CD4-positive, alpha-beta T cell treated with Interleukin-6 at 100 ng/mL for 8 hours (primary cell): Measurements from ENCODE around the gene GEMIN8.
A peak's percentile ranks its signal among the peaks of the same experiment; 100 is the strongest.

ENCODE experiments used
- DNase-seq: peaks from one replicate; pipeline ENCODE4 v3.0.0-alpha.2; 2020; ENCODE audit warnings: mixed read lengths, low spot score

The GEMIN8 gene, protein sequence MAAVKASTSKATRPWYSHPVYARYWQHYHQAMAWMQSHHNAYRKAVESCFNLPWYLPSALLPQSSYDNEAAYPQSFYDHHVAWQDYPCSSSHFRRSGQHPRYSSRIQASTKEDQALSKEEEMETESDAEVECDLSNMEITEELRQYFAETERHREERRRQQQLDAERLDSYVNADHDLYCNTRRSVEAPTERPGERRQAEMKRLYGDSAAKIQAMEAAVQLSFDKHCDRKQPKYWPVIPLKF

DNA sequence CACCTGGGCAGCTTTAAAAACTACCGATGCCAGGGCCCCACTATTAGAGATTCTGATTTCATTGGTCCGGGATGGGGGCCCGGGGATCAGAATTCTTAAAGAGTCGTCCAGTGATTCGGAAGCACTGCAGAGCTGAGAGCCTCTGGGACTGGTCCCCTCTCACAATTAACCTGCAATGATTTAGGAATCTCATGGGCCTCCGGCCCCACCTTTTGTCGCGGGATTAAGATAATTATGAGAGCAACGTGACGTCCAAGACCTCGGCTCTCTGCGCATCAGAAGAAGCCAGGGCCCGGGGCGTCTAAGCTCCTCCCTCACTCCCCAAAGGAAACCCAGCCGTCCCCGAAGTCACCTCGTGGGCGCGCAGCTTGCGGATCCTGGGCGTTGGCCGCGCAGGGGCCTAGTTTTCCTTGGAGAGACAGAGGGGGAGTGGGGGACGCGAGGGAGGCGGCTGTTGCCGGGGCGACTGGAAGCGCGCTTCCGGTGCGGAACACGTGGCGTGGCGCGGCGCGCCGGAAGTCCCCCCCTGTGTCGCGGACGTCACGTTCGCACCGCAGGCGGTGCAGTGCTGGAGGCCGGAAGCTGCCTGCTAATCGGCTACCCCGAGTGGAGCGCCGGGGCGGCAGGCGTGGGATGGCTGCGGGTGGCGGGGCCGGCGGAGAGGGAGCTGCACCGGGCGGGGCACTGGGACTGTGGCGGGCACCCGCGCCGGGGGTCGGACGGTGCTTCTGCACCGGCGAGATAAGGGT is at the start of gene GEMIN8:
GEMIN8 (minus strand) TSS at position 468 of the 749 bp plus-strand sequence. CDS start 8,414 bp downstream, outside the sequence.
- DNase-seq: peak; percentile 89

DNA sequence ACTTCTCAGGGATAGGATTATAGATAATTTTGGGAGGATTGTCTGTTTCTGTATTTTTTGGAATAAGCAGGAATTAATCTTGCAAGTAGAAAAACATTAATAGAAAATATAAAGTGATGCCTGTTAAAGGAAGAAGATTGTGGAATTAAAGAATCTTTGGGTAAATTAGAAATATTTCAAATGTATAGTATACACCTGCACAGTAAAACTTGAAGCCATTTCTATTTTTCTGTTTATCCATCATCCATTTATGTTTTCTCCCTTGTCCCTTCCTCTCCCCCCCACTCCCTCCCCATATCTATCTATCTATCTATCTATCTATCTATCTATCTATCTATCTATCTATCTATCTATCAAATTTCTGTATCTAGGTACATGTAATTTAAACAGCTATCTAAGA is 46.9 kb upstream of the GEMIN8 start:
- DNase-seq: no peak

DNA sequence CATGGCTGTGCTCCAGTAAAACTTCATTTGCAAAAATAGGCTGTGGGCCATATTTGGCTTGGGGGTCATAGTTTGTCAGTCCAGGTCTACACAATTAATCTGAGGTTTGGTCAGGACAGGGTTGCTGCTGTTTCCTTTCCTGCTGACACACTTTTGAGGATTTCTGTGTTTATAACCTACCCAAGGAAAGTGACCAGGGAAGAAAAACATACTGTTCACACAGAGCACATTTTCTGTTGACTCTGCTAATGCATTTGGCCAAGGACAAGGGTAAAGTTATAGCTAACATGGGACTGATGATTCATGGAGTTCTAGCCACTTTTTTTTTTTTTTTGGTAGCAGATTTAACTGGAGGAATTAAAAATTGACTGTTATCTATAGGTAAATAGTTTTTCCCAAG is 43.9 kb upstream of the GEMIN8 start:
- no peak for DNase-seq

DNA sequence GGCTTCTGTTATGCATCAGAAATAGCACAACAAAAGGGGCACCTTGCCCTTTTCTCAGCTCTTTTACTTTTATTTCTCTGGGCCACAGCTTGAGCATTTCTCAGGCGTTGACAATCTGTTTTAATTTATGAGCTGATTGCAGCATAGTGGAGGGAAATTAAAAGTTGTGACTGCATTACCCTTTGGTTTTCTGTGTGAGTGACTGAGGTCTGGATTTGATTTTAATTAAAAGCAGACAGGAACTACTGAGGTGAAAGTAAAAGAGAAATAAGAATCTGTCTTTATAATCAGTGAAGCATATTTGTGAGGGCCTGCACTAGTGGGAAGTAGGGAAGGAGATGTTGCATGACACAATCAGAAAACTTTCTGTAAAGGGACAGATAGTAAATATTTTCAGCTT is 43.4 kb upstream of the GEMIN8 start:
- DNase-seq: no peak

DNA sequence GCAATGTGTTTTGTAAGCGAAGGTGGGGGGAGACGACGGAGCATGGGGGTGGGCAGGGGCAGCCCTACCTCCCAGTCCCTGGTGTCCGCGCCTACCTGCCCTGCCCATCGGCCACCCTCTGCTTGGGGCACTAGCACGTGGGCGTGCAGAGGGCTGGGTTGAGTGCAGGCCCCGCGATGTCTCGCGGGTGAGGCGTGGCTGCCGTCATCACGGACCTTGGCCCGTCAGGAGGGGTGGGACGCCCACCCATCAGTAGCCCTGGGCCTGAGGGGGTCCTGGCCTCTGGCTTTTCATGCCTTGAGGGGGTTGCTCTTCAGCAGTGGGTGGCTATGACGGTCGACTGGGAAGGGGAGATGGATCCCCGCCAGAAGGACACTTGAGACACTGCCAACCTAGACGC is 36.1 kb upstream of the GEMIN8 start:
- no peak for DNase-seq

DNA sequence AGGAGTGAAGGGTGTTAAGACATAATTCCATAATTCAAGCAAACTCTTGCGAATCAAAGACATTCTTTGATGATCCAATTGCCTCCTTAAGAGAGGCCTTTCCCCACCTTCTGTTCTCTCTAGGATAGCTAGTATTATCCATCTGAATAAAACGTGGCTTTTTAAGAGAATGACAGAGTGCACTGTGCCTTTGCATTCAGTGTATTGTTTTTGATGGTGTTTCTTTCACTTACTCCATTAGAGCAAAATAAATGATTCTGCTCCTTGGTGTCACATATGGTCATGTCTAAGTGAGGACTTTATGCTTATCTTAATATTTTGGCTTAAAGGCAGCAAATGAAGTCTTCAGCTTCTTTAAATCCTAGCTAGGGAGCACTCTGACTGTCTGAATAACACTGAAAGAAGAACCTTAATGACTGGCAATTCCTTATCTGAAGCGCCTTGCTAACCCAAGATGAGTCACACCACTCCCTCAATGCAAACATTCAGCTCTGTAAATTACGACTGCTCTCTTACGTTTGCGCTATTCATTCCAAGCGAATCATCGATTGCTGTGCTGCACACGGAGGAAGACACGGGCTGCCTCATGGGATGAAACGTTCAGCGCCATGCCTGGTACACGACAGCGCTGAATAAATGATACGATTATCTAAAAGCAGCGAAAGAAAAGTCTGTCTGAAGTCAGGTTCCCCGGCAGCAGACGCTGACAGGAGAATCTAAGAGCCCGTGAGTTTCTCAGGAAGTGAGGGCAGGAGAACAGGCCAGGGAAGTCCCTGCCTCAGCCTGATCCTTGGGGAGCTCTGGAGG is 35.1 kb upstream of the GEMIN8 start:
- DNase-seq: no peak

DNA sequence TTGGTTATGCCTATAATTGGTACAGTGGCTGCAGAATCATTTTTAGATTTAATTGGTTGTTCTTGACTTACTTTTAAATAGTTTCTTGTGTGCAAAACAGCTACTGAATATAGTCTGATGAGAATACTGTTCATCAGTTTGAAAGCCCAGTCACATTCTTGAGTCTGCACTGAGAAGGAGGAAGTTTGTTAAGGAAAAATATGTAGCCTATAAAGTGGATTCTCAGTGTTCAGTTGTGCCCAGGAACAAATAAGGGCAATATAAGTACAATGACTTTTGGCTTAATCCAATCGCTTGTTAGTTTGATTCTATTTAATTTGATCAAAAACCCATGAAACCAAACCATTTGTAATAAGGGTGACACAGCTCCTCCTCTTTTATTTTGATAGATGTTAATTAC is 32.8 kb upstream of the GEMIN8 start:
- no peak for DNase-seq

DNA sequence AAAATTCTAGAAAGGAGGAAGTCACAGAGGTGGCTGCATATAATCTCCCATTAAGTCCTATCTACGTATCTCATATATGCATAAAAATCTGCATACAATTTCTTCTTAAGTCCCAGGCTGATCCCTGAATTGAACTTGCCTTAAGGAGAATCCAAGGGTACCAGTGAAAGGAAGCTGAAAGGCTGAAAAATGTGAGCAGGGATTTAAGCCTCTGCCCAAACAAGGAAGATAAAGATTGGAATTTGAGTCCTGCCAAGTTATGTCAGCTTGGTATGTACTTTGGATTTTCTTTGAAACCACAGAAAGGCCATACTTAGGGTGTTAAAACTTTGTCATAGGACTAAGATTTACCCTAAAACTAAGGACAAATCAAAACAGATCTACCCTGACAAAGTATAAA is 26.5 kb upstream of the GEMIN8 start:
- no peak for DNase-seq

DNA sequence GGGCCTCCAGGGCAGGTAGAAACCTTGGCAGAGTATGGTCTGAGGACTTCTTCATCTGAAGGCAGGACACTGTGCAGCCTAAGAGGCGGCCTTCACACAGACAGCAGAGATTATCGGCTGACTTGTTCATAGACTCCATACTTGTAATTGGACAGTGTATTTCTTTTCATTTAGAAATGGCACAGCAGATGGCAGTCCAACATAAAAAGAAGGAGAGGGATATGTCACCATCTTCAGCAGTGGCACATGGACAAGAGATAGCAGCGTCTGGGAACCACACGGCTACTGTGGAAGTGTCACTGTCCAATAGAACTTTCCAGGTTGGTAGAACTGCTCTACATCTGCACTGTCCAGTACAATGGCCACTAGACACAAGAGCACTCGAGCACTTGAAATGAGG is 21.7 kb upstream of the GEMIN8 start:
- no peak for DNase-seq

DNA sequence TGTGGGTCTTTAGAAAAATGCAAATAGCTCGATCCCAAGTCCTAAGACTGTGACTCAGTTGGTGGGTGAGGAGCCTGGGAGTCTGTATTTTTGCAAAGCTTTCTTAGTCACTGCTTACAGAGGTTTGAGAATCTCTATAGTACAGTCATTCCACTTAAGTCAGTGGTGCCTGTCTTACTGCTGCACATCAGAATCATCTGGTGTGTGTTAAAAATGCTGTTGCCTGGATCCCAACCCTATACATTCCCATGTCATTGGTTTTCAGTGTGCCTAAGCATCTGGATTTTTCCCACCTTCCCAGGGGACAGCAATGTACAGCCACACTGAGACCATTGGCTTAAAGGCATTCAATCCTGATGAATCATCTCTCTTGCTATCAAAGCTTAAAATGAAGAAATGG is 21.0 kb upstream of the GEMIN8 start:
- no peak for DNase-seq

DNA sequence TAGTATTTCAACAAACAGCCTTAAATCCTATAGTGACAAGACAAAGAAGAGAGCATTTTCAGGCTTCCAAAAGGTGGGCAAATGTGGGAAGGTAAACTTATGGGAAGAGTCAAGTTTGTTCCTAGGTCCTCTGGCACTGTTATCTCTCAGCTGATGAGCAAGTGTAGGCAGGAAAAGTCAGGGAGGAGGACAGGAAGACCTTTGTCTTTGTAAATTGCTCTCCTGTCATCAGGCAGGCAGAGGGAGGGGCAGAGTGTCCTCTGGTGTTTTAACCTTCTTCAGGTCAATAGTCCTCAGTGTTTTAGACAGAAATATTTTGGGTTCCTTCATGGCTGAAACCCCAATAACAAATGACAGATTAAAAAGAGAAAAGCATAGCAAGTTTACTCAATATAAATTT is 13.5 kb upstream of the GEMIN8 start:
- no peak for DNase-seq

DNA sequence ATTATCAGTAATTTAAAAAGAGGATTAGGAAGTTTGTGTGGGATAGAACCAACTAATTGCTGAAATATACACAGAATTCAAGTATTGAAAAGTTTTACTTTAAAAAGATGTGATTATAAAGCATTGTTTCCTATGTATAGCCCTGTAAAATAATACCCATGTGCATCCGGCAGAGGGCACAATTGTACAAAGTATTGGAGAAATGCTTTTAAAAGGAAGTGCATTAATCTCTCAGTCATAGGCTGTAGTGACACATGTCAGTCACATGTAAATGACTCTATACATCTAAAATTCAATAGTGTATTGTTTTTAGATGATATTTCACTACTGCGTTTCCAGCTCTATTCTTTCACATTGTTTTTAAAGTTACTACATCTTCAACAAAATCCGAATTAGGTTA is 9.7 kb upstream of the GEMIN8 start:
- peak; percentile 69 for DNase-seq

DNA sequence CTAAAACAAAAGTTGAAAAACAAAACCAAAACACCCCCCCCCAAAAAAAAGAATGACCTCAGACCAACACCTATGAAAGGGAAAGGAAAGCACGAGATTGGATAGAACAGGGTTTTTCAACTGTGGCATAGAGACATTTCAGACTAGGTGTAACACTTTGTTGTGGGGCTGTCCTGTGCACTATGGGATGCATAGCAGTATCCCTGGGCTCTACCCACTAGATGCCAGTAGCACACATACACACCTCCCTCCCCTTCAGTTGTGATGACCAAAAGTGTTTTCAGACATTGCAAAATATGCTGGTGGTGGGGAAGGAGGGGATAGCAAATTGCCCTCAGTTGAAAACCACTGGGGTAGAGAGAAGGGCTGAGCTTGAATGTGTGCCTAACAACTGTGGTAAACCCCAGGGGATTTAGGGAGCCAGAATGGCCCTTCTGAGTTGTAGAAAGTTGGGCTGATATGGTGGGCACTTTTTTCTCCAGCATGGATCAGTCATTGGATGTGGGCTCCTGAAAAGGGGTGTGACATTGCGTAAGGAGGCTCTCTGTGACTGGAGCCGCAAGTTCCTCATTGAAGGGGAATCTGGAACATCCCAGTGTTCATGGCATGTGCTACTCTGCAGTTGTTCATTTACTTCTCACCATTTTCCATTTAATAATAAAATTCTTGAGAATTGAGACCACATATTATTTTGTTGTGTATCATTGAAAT is 8.8 kb upstream of the GEMIN8 start:
- DNase-seq: no peak

DNA sequence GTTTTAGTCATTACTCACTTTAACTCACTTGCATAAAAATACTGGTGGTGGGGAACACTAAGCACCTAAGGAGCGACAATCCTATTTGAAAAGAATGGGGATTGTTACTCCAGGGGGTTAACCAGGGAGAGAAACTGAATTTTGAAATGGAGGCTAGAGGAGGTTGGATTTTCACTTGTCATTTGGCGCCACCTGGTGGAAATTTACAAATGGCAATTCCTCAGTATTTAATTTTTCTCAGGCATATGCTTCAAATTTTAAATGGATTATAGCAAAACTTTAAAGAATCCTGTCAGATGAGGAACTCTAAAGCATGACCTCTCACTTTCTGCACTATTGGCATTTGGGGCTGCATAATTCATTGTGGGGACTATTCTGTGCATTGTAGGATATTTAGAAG is 2.7 kb upstream of the GEMIN8 start:
- peak; percentile 69 for DNase-seq

DNA sequence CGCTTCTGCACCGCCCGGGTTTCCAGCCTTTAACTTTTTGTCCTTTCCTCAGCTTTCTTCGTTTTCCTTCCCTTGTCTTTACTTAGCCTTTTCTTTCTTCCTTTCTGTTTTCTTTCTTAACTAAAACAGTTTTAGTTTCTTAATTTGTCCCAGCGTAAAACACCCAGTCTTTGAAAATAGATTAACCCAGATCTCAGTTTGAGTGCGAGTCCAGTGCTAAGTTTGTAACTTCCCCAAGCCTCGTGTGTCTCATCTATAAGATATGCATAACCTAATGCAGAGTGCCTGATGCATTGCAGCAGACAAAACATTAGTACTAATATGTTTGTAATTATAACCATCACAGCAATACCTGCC is 460 bp upstream of the GEMIN8 start:
- DNase-seq: no peak

DNA sequence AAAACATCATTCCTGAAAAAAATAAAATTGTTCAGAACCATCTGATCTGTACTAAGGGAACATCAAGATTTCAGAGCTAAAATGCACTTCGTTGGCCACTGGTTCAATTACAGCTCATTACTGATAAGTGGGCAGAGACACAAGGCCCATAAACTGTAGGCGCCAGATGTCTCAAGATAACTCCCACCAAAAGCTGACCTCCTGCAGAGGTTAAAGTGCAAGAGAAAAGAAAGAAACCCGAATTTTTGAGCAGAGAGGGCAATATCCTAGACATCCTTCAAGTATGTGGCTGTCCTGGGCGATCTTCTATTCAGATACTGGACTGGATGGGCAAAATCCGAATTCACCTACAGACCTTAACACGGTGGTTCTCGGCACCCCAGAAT is 660 bp downstream of the GEMIN8 start:
- no peak for DNase-seq

DNA sequence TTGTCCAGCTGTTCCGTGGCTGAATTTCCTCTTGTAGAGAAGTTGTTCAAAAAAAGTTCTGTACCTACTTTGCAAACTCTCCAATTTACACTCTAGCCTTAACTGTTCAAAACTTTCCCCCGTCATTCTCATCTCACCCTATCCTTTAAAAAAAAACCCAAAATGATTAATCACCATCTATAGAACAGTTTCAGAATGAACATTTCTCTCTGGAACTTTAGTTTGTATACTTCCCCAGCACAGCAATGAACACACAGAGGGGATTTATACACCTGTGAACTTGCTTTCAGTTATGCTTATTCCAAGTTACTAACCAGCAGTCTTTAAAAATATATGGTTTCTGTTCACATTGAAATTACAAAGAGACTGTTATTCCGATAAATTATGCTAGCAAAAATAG is 1.2 kb downstream of the GEMIN8 start:
- no peak for DNase-seq

DNA sequence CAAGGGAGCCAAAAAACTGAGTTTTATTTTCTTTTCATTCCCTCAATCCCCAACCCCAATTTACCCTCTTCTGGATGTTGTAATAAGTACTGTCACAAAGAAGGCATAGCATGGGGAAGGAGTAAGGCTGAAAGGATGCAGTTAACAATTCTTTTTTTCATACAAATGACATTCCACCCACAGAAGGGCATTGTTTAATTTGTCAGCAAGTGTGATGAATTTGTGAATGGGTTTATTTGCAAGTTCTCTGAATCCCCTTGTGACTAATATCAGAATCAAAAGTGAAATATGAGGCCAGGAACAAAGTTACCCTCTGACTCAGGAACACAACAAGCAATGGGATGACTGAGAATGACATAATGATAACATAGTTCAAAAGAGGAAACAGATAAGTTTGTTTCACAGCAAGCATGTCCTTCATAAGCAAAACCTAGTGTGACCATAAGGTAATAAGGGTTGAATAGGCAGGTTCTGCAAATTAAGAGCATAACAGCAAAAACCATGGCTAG is 2.1 kb downstream of the GEMIN8 start:
- no peak for DNase-seq

DNA sequence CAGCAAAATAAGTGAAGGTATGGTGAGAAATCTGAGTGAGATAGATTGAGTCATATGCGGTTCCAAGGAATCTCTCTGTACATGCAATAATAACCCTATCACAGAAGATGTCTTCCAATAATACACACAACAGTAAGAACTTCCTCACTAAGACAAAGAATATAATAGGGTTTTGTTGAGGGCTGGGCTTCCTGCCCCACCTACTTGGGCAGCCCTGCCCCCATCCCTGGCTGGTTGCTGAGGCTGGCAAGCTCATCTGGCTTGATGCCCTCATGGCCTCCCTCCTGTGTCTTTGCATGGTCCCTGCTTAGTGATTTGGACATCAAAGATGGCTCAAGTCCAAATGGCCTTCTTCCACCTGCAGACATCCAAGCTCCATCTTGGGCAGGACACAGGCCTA is 2.7 kb downstream of the GEMIN8 start:
- DNase-seq: peak; percentile 10

DNA sequence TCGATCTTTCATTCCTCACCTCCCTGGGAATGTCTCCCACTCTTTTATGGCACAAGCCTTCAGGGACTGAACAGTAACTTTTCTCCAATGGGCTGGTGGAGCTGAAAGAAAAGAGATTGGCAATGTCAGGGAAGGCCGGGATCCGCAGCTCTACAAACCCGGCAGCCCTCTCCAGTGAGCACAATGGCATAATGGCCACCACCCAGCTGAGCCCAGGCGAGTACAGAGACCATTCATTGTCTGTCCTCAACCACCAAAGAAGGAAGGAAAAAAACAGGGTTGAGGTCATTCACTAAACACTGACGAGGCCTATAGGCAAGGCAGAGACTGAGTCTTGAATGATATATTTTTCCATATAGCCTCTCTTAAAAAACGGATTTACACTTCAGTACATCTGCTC is 3.6 kb downstream of the GEMIN8 start:
- DNase-seq: no peak

DNA sequence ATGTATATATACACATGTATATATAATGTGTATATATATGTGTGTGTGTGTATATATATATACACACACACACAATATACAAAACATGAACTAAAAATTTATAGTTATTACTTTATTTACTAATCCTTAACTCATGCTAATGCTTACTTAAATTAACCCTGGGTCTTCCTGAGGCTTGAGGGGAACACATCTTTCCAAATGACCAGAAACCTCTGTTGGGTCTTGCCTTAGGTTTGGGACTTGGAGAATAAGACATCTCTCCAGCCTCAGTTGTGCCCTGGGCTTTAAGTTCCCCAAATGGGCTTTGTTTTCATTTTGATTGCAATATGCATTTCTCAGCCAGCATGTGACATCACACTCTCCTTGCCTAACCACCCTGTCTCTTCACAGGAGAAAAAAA is 7.7 kb downstream of the GEMIN8 start:
- DNase-seq: no peak

DNA sequence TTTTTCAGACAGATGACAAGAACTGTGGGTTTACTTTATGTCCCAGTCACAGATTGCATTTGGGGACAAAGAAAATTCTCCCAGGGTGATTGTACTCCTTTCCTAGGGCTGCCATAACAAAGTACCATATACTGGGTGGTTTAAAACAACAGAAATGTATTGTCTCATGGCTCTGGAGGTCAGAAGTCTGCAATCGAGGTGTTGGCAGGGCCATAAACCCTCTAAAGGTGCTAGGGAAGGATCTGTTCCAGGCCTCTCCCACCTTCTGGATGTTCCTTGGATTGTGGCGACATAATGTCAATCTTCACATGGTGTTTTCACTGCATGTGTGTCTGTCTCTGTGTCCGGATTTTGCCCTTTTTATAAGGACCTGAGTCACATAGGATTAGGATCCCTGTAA is 12.3 kb downstream of the GEMIN8 start:
- no peak for DNase-seq
